GM21360 (cell line): ENCODE data around the gene LCN1.
"Not testable (repeated sequence)": the region's sequence is repeated elsewhere in the genome, so short reads cannot be mapped to it uniquely, and the experiment has no call there.

ENCODE experiments used
- ATAC-seq: cut with Tn5 transposase; IDR thresholded peaks from one replicate; pipeline ENCODE4 v1.9.1; 2021; ENCODE audit warnings: mild to moderate bottlenecking, moderate library complexity; ENCODE audit not compliant: unreplicated experiment

The LCN1 gene

DNA sequence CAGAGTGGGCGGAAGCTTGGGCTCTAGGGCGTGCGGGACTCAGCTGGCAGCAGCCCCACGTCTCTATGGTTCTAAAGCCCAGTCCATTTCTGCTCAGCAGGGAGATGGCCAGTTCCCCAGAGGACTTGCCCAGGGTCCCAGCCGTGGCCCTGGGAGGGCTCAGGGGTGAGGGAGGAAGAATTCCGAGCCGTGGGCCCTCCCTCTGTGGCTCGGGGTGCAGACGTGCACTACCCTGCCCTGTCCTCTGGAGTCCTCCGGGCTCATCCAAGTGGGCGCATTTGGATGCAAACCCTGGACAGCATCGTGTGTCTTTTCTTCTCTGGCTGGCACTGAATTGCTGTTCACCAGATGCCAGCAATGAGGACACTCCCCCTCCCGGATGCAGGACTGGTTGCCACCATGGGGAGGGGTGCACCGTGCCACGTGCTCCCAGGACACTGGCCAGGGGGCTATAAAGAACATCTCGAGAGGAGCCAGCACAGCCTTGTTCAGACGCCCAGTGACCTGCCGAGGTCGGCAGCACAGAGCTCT lies 24.5 kb downstream of the LCN1 start, which contains the start of gene OBP2A:
OBP2A (plus strand) TSS at position 481 of the 531 bp plus-strand sequence. CDS start 55 bp downstream, outside the sequence.
- not testable (repeated sequence) for ATAC-seq

DNA sequence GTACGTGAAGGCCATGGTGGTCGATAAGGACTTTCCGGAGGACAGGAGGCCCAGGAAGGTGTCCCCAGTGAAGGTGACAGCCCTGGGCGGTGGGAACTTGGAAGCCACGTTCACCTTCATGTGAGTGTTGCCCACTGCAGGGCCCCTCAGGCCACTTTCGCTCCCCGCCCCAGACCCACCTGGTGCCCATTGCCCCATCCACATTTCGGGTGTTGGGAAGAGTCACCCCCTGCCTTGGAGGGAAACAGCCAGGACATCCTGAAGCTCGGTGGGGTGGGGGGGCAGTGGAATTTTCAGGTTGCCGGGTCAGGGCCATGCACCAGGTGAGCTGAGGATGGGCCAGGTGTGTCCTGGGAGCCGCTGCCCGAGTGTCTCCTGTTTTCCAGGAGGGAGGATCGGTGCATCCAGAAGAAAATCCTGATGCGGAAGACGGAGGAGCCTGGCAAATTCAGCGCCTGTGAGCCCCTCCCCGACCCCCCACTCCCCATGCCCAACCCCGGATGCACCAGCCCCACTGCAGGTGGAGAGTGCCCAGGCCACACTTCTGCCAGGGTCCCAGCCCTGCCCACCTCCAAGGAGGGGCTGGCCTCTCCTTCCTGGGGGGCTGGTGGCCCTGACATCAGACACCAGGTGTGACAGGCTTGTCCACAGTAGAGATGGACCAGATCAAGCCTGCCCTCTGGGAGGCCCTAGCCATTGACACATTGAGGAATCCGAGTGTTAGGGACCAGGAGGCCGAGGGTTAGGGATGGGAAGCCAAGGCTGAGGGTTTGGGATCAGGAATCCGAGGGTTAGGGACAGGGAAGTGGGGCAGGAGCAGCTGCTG lies 25.8 kb downstream of the LCN1 start:
- not testable (repeated sequence) for ATAC-seq

DNA sequence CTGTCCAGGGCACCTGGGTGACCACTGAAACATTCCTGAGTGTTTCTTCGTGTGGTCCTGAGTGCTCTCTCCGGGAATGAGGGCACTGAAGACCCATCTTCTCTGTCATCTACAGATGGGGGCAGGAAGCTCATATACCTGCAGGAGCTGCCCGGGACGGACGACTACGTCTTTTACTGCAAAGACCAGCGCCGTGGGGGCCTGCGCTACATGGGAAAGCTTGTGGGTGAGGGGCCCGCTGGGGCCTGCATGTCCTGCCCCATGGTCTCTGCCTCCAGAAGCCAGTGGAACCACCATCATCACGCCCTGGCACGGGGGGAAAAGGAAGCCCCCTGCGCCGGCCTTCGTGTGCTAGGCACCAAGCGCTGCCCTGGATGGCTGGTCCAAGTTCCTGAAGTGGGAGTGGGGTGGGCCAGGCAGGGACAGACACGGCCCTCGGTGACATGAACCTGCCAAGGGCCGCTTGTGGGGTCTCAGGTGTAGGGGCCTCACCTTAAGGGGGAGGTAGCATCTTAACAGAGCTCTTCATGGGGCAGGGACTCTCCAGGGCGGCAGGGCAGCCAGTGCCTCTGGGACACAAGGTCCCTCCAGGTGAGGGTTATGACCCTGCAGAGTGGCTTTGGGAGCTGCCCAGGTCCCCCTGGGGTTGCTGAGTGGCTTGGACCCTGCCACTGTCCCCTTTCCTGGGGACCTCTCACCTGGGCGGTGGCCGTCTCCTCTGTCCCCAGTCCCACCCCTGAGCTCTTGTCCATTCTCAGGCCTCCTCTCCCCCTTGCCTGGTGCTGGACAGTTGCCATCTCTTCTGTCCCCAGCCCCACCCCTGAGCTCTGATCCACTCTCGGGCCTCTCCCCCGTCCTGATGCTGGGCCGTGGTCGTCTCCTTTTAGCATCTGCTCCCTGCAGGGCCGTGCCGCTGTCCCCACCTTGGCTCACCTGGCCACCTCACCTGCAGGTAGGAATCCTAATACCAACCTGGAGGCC lies 26.8 kb downstream of the LCN1 start:
- ATAC-seq, result no peak

DNA sequence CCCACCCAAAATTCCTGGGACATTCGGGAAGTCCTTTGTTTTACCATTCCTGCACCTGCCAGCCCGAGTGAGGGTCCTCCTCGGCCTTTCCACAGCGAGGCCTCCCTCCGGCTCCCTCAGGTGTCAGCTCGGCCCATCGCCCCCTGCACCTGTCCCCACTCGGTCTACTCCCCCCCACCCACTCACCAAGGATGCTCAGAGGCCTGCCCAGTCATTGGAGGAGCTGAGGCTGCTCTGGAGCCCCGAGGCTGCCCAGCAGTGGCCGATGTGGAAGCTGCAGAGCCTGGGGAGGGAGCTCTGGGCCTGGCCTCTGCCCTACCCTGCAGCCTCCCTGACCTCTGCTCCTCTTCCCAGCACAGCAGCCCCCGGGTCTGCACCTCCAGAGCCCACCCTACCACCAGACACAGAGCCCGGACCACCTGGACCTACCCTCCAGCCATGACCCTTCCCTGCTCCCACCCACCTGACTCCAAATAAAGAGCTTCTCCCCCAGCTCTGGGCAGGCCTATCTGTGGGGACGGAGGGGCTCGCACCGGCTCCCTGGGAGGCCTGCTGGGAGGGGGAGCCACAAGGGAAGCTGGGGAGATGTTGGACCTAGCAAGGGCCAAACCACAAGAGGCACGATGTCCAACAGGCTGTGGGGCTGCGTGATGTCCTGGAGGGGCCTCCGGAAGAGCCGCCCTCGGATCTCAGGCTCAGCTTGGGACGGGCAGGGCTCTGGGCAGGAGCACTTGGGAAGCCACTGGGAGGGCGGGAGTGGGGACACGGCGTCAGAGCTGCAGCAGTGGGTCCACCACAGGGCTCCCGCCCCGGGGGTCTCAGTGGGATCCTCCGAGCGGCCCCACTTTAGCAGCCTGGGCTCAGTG lies 28.5 kb downstream of the LCN1 start:
- ATAC-seq, result not testable (repeated sequence)

DNA sequence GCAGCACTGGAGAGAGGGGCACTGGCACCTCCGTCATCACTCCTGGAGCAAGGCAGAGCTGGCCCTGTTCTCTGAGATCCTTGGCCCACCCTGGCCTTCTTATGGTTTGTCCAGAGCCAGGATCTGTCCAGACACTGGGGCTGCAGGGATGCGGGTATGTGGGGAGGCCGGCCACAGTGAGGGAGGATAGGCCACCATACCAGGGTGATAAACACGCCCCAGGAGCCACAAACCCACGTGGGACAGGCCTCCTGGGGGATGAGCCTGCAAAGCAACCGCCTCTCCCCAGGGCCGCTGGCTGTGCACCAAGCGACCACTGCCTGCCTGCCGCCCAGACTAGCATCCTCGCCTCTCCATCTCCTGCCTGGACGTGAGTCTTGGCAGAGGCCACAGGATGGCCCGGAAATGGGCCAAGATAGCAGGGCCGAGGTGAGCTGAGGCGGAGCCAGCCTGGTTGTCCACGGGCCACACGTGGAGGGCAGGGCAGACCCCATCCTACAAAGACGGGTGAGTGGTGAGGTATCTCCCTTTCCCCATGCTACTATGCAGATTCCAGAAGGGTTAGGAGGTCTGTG lies 29.2 kb downstream of the LCN1 start:
- ATAC-seq, result no peak

DNA sequence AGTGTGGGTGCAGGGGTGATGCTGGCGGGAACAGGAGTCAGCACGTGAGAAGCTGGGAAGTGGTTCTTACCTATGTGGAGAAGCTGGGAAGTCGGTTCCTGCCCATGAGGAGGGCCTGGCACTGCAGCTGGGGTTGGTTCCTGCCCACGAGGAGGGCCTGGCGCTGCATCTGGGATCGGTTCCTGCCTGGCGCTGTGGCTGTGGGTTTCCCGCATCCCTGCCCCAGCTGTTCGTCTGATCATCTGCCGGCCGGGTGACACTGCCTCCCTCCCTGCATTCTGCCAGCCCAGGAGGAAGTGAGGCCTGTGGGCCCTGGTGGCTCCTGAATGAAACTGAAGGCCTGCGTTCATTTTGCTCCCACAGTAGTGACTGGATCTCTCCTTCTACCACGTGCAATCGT lies 29.8 kb downstream of the LCN1 start:
- ATAC-seq, result no peak

DNA sequence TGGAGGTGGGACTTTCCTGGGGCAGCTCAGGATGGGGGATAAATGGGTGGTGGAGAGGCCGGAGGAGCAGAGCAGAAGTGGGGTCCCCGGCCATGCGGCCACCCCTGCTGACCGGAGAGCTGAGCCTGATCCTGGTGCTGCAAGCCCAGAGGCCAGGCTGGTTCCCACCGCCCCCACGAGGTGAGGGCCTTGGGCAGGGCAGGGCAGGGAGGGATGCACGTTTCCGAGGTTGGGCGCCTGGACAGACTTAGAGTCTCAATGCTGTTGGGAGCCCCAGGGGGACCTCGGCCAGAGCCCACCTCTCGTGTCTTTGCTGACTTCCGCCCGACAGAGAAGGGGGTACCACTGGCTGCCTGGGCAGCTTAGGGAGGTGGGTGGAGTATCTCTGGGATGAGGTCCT lies 30.2 kb downstream of the LCN1 start:
- no peak for ATAC-seq

DNA sequence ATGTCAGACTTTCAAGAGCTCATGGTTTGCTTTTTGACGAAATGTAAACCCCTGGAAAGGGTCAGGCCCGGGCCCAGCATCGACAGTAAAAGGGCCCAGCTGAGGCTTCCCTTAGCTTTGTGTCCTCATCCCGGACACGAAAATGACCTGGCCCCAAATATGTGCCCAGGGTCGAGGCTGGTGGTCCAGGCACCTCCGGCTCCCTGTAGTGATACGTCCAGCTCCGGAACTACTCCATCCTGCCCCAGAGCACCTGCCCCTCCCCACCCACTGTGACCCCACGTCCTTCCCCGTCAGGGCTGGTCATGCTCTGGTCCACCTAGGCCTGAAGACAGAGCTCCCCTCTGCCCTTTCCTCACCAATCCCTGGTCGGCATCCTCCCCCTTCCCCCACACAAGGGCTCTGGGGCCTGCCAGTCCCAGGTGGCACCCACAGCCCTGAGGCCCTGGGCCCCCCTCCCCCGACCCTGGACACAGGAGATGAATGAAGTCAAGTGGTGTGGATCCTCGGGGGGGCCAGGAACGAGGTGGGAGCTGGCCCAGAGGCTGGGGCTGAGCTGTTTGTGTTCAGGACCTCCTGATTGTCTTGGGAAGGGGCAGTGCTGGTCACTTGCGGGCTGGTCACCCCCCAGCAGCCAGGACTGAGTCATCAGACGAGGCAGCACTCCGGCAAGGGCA lies 30.9 kb downstream of the LCN1 start:
- ATAC-seq, result no peak

DNA sequence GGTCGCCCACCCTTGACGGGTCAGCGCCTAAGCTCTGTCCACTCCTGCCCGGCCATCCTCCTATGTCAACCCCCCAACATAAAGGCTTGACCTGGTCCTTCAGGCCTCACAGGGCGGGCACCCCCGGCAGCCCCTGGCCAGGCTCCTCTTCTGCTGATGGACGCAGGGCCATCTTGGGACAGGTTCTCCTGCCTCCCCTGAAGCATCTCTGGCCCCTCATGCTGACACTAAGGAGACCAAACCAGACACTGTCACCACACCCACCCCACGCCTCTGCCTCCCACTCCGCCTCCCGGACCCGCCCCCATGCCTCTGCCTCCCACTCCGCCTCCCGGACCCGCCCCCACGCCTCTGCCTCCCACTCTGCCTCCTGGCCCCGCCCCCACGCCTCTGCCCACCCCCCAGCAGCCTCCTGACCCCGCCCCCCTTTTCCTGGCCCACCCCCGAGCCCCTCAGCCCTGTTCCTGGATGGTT lies 31.5 kb downstream of the LCN1 start:
- ATAC-seq, result no peak

DNA sequence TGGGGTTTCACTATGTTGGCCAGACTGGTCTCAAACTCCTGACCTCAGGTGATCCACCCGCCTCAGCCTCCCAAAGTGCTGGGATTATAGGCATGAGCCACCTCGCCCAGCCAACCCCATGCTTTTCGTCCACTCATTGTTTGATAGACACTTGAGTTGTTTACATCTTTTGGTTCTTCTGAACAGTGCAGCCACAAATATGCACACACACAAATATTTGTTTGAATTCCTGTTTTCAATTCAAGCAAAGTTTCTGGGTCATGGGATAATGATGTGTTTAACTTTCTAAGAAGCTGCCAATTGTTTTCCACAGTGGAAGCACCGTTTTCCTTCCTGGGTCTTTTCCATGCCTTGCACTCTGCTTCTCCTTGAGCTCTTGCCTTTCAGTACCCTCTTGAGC lies 33.5 kb downstream of the LCN1 start:
- no peak for ATAC-seq

DNA sequence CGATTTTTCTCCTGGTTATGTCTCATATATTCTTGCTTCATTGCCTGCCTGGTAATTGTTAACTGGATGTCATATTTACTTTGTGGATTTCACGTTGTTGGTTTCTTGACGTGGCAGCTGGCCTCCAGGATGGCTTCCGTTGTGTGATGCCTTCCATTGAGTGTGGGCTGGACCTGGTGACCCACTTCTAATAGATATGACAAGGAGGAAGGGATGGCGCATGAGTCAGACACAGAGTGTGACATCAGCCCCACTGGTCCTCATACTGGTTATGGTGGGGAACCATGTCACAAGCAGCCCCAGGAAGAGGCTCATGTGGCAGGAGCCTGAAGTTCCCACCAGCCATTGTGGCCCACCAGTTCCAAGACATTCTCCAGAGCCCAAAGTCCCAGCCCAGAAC lies 34.0 kb downstream of the LCN1 start:
- ATAC-seq, result no peak

DNA sequence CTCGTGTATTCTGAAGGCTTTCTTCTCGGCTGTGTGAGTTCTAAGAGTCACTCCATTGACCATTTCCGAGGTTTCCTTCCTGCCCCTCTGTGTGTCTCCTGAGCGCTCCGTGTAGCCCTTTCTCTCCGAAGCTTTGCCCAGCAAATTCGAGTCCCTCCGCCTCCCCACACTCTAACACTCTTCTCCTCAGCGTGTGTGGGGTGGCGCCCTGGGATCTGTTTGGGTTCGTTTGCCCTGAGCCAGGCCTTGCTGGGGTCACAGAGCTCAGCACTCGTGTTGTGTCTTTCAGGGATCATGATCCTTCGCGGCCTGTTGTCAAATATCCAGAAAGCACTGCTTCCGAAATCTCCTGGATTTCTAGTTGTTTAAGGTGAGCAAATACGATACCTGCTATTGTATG lies 34.7 kb downstream of the LCN1 start:
- ATAC-seq, result no peak

DNA sequence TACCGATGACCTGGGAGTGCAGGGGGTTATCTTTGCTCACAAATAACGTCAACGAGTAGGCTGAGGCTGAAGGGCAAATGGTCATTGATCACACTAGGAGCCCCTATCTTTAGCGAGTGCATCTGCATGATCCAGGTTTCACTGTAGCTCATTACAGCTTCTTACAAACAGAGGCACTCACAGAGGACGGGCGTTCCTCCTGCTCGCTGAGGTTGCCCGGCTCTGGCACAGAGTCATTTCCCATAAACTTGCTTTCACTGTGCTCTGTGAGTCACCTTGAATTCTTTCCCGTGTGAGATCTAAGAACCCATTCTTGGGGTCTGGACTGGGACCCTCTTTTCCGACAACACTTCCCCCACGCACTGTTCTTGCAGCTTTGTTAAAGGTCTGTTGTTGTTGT lies 38.4 kb downstream of the LCN1 start:
- ATAC-seq, result no peak

DNA sequence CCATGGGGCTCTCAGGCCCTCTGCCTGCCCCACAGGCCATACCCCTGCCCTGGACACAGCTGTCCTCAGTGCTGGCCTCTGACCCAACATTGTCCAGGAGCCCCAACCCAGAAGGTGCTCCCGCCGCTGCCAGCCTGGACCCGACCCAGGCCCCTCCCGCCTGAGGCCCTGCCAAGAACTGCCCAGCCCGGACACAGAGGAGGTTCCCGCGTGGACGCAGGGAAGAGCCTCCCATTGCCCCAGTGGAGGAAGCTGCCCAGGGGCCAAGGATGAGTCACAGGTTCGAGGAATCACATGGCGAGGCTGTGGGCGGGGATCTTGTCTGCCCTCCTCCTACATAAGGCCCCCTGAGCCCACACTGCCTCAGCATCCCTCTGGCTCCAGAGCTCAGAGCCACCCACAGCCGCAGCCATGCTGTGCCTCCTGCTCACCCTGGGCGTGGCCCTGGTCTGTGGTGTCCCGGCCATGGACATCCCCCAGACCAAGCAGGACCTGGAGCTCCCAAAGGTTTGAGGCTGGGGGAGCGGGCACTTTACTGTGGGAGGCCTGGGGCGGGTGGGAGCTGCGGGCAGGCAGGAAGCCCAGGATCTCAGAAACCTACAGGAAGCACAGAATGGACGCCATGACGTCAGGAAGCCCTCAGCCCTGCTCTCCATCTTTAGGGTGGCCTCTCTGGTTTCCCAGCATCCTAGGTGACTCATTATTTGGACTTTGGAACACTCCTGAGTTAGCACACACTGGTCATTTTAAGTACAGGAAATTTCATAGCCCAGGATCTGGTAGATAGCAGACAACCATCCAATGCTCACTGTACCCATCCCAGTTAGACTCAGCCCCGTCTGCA lies 40.4 kb downstream of the LCN1 start, which contains the start of gene PAEP:
PAEP (plus strand) TSS at position 366 of the 844 bp plus-strand sequence.
- no peak for ATAC-seq

DNA sequence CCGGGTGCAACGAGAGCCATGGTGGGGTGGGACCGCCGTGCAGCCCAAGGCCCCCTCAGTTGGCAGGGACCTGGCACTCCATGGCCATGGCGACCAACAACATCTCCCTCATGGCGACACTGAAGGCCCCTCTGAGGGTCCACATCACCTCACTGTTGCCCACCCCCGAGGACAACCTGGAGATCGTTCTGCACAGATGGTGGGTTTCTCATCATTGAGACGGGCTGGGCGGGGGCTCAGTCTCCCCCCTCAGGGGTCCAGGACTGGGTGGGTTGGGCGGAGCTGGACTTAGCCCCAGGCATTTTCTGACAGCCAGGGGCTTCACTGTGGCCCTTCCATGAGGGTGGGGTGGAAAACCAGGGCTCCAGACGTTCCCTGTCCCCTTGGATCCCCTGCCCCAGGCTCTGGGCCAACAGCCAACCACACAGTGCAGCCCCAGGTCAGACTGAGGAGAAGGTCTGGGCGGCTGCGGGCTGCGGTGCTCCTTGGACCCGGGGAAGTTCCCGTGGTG lies 41.0 kb downstream of the LCN1 start:
- no peak for ATAC-seq

DNA sequence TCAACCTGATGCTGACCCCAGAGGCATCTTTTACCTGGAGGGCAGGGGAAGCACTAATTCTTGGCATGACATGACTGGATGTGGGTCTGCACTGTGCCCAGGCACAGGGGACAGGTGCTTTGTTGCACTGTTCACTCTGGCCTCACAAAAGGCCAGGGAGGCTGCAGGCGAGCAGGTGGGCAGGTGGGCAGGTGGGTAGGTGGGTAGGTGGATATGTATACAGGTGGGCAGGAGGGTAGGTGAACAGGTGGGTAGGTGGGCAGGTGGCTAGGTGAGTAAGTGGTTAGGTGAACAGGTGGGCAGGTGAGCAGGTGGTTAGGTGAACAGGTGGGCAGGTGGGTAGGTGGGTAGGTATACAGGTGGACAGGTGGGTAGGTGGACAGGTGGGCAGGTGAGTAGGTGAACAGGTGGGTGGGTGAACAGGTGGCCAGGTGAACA lies 41.8 kb downstream of the LCN1 start:
- ATAC-seq, result no peak

DNA sequence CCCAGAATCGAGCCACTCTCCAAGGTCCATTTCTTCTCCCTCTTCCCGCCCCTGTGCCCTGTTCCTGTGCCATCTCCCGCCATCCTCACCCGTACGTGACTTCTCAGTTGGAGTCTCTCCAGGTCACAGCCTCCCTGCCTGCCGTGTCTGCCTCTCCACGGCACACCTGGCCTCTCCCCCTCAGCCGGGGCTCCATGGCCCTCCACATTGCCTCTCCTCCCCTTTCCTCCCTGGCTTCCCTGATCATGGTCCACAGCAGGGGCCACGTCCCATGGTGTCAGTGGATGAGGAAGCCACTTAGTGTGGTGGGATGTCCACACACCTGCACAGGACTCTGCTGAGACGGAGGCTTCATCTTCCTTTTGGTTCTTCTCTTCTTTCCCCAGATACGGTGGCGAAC lies 42.6 kb downstream of the LCN1 start:
- no peak for ATAC-seq

DNA sequence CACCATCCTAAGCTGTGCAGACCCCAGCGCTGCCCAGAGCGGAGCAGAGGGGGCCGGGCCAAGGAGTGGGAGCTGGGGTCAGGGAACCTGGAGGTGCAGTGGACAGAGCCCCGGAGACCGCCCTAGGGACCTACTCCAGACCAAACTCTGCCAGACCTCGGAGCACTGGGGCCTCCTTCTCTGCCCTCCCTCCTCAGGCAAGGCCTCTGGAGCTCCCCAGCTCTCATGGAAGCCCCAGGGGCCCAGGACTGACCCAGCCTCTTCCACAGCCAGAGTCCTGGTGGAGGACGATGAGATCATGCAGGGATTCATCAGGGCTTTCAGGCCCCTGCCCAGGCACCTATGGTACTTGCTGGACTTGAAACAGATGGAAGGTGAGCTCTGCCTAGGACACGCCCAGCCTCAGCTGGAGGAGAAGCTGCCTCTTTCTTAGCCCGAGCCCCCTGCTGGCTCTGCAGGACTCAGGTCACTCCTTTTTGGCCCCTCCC lies 43.9 kb downstream of the LCN1 start:
- ATAC-seq, result no peak
